K562 (cell line): ENCODE measurements around the gene AP3B1. TPM values are rescaled to one million over a fixed set of nuclear protein-coding genes. Genes with fewer than 3 reads are reported as not detected.

ENCODE experiments used
- ATAC-seq: fragments of 200-7000 bp; cut with Tn5 transposase; 3 replicates; pipeline ENCODE4 v1.9.1; 2020; ENCODE audit warnings: moderate library complexity
- BruUV-seq: library from RNA; stranded (reverse); fragments of 400-500 nt; replicated peaks from 2 replicates; lab custom pipeline; 2021; lab: Mats Ljungman, UMichigan
- CTCF ChIA-PET: fragments of 300-600 bp; formaldehyde crosslinking; extraction: SDS; loops from one replicate; lab custom pipeline; 2021; ENCODE audit warnings: low intra/inter-chr PET ratio; lab: Yijun Ruan, JAX
- POLR2A ChIA-PET: fragments of 300-600, 350-650 bp; sonication (Branson Sonifier 250); formaldehyde crosslinking; extraction: SDS; loops from one replicate; lab custom pipeline; 2021; ENCODE audit warnings: antibody characterized with exemption, inconsistent platforms; lab: Yijun Ruan, JAX
- DNase-seq, 4 experiments: peaks; one replicate each; pipeline versions ENCODE4 v3.0.0 to v3.0.0-alpha.2; 2011 to 2018; ENCODE audit warnings: low spot score in 3 of 4, mixed read lengths in 3 of 4; ENCODE audit errors: extremely low read depth in 1 of 4
- FAIRE-seq: peaks from 2 replicates; lab custom pipeline; 2011; peaks lifted over from hg19 to GRCh38; lab: Jason Lieb, UNC
- H2AFZ ChIP-seq: 2 replicates; pipeline ENCODE4 v1.6.0; 2011; ENCODE audit warnings: low read depth, low read length, control low read depth, inconsistent platforms
- H3K27ac ChIP-seq: fragments of 200-600 bp; 3 replicates; pipeline ENCODE4 v1.8.0; 2011; ENCODE audit warnings: low read depth, mild to moderate bottlenecking, control low read depth, inconsistent platforms, low read length, moderate library complexity, mixed read lengths; ENCODE audit errors: extremely low read depth
- H3K27me3 ChIP-seq, 2 experiments: fragments of 300-600 bp in 1 of 2; 2 replicates in 1 of 2; 3 replicates in 1 of 2; pipeline versions ENCODE4 v1.6.0 to v1.8.0; 2011; ENCODE audit warnings: inconsistent platforms in 2 of 2, low read length in 2 of 2, mild to moderate bottlenecking in 1 of 2, mixed read lengths in 1 of 2, moderate library complexity in 1 of 2; ENCODE audit not compliant: control insufficient read depth in 2 of 2, insufficient read depth in 2 of 2
- H3K36me3 ChIP-seq: fragments of 300-600 bp; 3 replicates; pipeline ENCODE4 v1.8.0; 2011; ENCODE audit warnings: mild to moderate bottlenecking, low read length, inconsistent platforms; ENCODE audit not compliant: control insufficient read depth, insufficient read depth
- H3K4me1 ChIP-seq, 2 experiments: fragments of 200-600 bp in 1 of 2; replicated peaks in 1 of 2; 2 replicates in 1 of 2; 3 replicates in 1 of 2; pipeline versions ENCODE4 v1.5.1 to v1.8.0; 2011; ENCODE audit warnings: inconsistent platforms in 2 of 2, low read length in 2 of 2, mild to moderate bottlenecking in 1 of 2, mixed read lengths in 1 of 2, moderate library complexity in 1 of 2; ENCODE audit not compliant: control insufficient read depth in 2 of 2, insufficient read depth in 2 of 2
- H3K4me2 ChIP-seq: 2 replicates; pipeline ENCODE4 v1.6.1; 2011; ENCODE audit warnings: low read length, control low read depth, inconsistent platforms, mixed read lengths; ENCODE audit not compliant: insufficient read depth
- H3K4me3 ChIP-seq: fragments of 200-600 bp; sonication (generic), shearing (Covaris generic); 2 replicates; pipeline ENCODE4 v1.5.1; 2016; ENCODE audit warnings: control low read depth, inconsistent platforms
- H3K79me2 ChIP-seq: fragments of 200-600 bp; 3 replicates; pipeline ENCODE4 v1.8.0; 2011; ENCODE audit warnings: low read length, inconsistent platforms; ENCODE audit not compliant: control insufficient read depth, insufficient read depth
- H3K9ac ChIP-seq, 2 experiments: 2 replicates each; pipeline versions ENCODE4 v1.6.0 to v1.6.1; 2011; ENCODE audit warnings: low read depth in 2 of 2, low read length in 2 of 2, control low read depth in 1 of 2, inconsistent platforms in 1 of 2, mild to moderate bottlenecking in 1 of 2, mixed read lengths in 1 of 2; ENCODE audit not compliant: insufficient read depth in 1 of 2
- H3K9me1 ChIP-seq: one replicate; pipeline ENCODE4 v1.6.0; 2011; ENCODE audit warnings: inconsistent platforms, mild to moderate bottlenecking, low read length, moderate library complexity; ENCODE audit not compliant: control insufficient read depth, insufficient read depth
- H3K9me3 ChIP-seq: replicated peaks from 2 replicates; pipeline ENCODE4 v1.5.1; 2011; ENCODE audit warnings: low read depth, low read length, inconsistent platforms; ENCODE audit not compliant: control insufficient read depth, insufficient read depth
- H4K20me1 ChIP-seq: replicated peaks from 2 replicates; pipeline ENCODE4 v1.6.1; 2011; ENCODE audit warnings: low read length, inconsistent platforms, mixed read lengths; ENCODE audit not compliant: control insufficient read depth, insufficient read depth
- ATF7 ChIP-seq: fragments of 450-650 bp; IDR thresholded peaks from 2 replicates; pipeline ENCODE4 v1.7.1; 2014; ENCODE audit warnings: mild to moderate bottlenecking, moderate library complexity
- ESRRB ChIP-seq: fragments of 250-450 bp; sonication (Bioruptor Pico); IDR thresholded peaks from 2 replicates; pipeline ENCODE4 v1.5.0; 2020; ENCODE audit warnings: mild to moderate bottlenecking, moderate library complexity, borderline replicate concordance
- GABPB2 ChIP-seq: fragments of 250-450 bp; sonication (Bioruptor Pico); conservative IDR thresholded peaks from 2 replicates; pipeline ENCODE4 v1.5.1; 2021; ENCODE audit warnings: mild to moderate bottlenecking
- NBN ChIP-seq: fragments of 450-650 bp; IDR thresholded peaks from 2 replicates; pipeline ENCODE4 v1.6.1; 2016; ENCODE audit warnings: low read depth, mild to moderate bottlenecking
- PML ChIP-seq: IDR thresholded peaks from 2 replicates; pipeline ENCODE4 v1.6.1; 2012; ENCODE audit warnings: low read length, inconsistent platforms
- RFX5 ChIP-seq: IDR thresholded peaks from 2 replicates; pipeline ENCODE4 v1.6.1; 2011; ENCODE audit warnings: low read depth, mild to moderate bottlenecking, improper control_type of control experiment, low read length
- STAT6 ChIP-seq: sonication (generic); formaldehyde crosslinking; IDR thresholded peaks from 2 replicates; pipeline ENCODE4 v1.8.1; 2023; ENCODE audit warnings: mild to moderate bottlenecking, missing genetic modification reagents
- TSC22D4 ChIP-seq: fragments of 450-650 bp; IDR thresholded peaks from 2 replicates; pipeline ENCODE4 v1.6.1; 2016; ENCODE audit warnings: missing genetic modification characterization, missing biosample characterization, control low read depth
- ZEB2 ChIP-seq: fragments of 450-650 bp; IDR thresholded peaks from 2 replicates; pipeline ENCODE4 v1.6.1; 2016
- ZNF431 ChIP-seq: sonication (generic); formaldehyde crosslinking; IDR thresholded peaks from 2 replicates; pipeline ENCODE4 v1.8.0; 2022; ENCODE audit warnings: mild to moderate bottlenecking, missing genetic modification reagents
- whole genome bisulfite sequencing: fragments of 100-300 bp; shearing (Covaris generic); methylation state at CpG from one replicate; pipeline ENCODE4 v1.1.6; 2016; ENCODE audit warnings: low coverage, mixed read lengths; ENCODE audit not compliant: insufficient coverage; ENCODE audit errors: missing lambda C conversion rate; 5-methylcytosine and 5-hydroxymethylcytosine counted together
- in situ Hi-C: fragments of 300-500 bp; cut with MboI; formaldehyde crosslinking; loops from 4 replicates; pipeline ENCODE4 v1.15.0; 2018; ENCODE audit warnings: inconsistent platforms, mixed read lengths
- intact Hi-C: fragments of 100-400 bp; cut with micrococcal nuclease; formaldehyde crosslinking; loops from 2 replicates; pipeline ENCODE4 v1.14.2; 2022
- polyA plus RNA-seq, 8 experiments: library from polyadenylated mRNA; depleted of rRNA in 4 of 8; stranded (reverse) in 5 of 8; unstranded in 3 of 8; fragments of >200 nt; fragmentation: Nextera tagmentation in 2 of 8; fragmentation: Illumina TruSeq in 1 of 8; extraction: Ambion mirVana in 2 of 8; extraction: Trizol in 1 of 8; gene quantifications; 2 replicates each; pipeline versions ENCODE4 v1.2.1 to v1.2.3, GENCODE V29; 2011 to 2014; ENCODE audit warnings: inconsistent platforms in 1 of 8, missing spikeins in 1 of 8
- total RNA-seq, 7 experiments: library from RNA; depleted of rRNA in 6 of 7; stranded (reverse); fragments of >200 nt in 6 of 7; fragmentation: Illumina TruSeq in 2 of 7; extraction: Trizol in 2 of 7; gene quantifications; 2 replicates each; pipeline versions ENCODE4 v1.2.1 to v1.2.3, GENCODE V29; 2011 to 2021; ENCODE audit warnings: low replicate concordance in 1 of 7
- TF ChIP-seq, protein P1 (sequence below), 2 experiments: fragments of 450-650 bp; formaldehyde crosslinking in 1 of 2; IDR thresholded peaks; 2 replicates each; pipeline versions ENCODE4 v1.4.0 to v1.6.1; 2014 to 2020; ENCODE audit warnings: mild to moderate bottlenecking in 2 of 2, borderline replicate concordance in 1 of 2, low read depth in 1 of 2

Gene AP3B1
- total and polyA plus RNA-seq, 9 of the 15 experiments (the other 6 are each of a cell fraction or from before 2014, with no cell fraction given): 21.1 to 61.8 (median 42.2) TPM

- TF ChIP-seq STAT6 (no peak), PML (no peak), RFX5 (no peak)
Measured at GRCh38 chr5:78006449-78006848, 288.0 kb downstream of the AP3B1 start (continued).

GRCh38 chr5:78005021-78005785, 289.3 kb downstream of the AP3B1 start:
- no peaks in the 10 kb centered on the region for H3K4me1 ChIP-seq
- H3K9me1 ChIP-seq: no peaks in the 10 kb centered on the region
- ChIA-PET CTCF (no interaction called here), POLR2A (no interaction called here)
- no peaks in the 10 kb centered on the region for H3K27me3 ChIP-seq
- H3K9ac ChIP-seq: no peak overlapping the region
- H4K20me1 ChIP-seq: no peaks in the 10 kb centered on the region
- in situ Hi-C loops: no loop called here
- peaks cover 7% of the 10 kb centered on the region; the same call in 1 of the 3 replicates for H3K36me3 ChIP-seq
- WGBS: 76% methylated on average over 5 of the region's 5 CpGs
- H2AFZ ChIP-seq: no peak overlapping the region
- intact Hi-C loops: no loop called here
- DNase-seq (no peak), FAIRE-seq (no peak), ATAC-seq (no peak)
- no TSS peak for BruUV-seq
- no peak overlapping the region for H3K4me3 ChIP-seq
- H3K27ac ChIP-seq: no peak overlapping the region
- H3K9me3 ChIP-seq: no peaks in the 10 kb centered on the region
- no peak overlapping the region for H3K4me2 ChIP-seq
- no peaks in the 10 kb centered on the region for H3K79me2 ChIP-seq
- TF ChIP-seq GABPB2 (no peak), ZEB2 (no peak), ESRRB (CRISPR knock-in tag) (no peak), TSC22D4 (tag) (no peak), NBN (no peak), ZNF431 (CRISPR knock-in tag) (no peak), ATF7 (no peak)
- TF ChIP-seq, protein P1, sequence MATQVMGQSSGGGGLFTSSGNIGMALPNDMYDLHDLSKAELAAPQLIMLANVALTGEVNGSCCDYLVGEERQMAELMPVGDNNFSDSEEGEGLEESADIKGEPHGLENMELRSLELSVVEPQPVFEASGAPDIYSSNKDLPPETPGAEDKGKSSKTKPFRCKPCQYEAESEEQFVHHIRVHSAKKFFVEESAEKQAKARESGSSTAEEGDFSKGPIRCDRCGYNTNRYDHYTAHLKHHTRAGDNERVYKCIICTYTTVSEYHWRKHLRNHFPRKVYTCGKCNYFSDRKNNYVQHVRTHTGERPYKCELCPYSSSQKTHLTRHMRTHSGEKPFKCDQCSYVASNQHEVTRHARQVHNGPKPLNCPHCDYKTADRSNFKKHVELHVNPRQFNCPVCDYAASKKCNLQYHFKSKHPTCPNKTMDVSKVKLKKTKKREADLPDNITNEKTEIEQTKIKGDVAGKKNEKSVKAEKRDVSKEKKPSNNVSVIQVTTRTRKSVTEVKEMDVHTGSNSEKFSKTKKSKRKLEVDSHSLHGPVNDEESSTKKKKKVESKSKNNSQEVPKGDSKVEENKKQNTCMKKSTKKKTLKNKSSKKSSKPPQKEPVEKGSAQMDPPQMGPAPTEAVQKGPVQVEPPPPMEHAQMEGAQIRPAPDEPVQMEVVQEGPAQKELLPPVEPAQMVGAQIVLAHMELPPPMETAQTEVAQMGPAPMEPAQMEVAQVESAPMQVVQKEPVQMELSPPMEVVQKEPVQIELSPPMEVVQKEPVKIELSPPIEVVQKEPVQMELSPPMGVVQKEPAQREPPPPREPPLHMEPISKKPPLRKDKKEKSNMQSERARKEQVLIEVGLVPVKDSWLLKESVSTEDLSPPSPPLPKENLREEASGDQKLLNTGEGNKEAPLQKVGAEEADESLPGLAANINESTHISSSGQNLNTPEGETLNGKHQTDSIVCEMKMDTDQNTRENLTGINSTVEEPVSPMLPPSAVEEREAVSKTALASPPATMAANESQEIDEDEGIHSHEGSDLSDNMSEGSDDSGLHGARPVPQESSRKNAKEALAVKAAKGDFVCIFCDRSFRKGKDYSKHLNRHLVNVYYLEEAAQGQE (IDR thresholded peaks at IDR 0.05; ENCODE audit: borderline replicate concordance): no peak
- TF ChIP-seq, protein P1 (CRISPR knock-in tag; IDR thresholded peaks at IDR 0.05; ENCODE audit: low read depth): no peak
